Caco-2 (cell line): ENCODE measurements around the gene NCEH1. TPM values are rescaled to one million over a fixed set of nuclear protein-coding genes. Genes with fewer than 3 reads are reported as not detected.

ENCODE experiments used
- BruUV-seq: library from RNA; stranded (reverse); fragments of 400-500 nt; replicated peaks from 2 replicates; lab custom pipeline; 2021; lab: Mats Ljungman, UMichigan
- CTCF ChIA-PET: fragments of 300-600 bp; sonication (Branson Sonifier 250); formaldehyde crosslinking; loops from one replicate; lab custom pipeline; 2022; ENCODE audit warnings: antibody characterized with exemption; lab: Charles Lee
- POLR2A ChIA-PET: fragments of 300-600 bp; sonication (Branson Sonifier 250); formaldehyde crosslinking; loops from one replicate; lab custom pipeline; 2022; ENCODE audit warnings: antibody characterized with exemption; lab: Charles Lee
- DNase-seq, 2 experiments: peaks; one replicate each; pipeline versions ENCODE4 v3.0.0 to v3.0.0-alpha.2; 2020 to 2022
- H3K27me3 ChIP-seq: replicated peaks from 2 replicates; pipeline ENCODE4 v1.6.0; 2011; ENCODE audit warnings: low read length; ENCODE audit not compliant: control insufficient read depth, insufficient read depth
- H3K36me3 ChIP-seq: 2 replicates; pipeline ENCODE4 v1.5.1; 2011; ENCODE audit warnings: low read length; ENCODE audit not compliant: control insufficient read depth, insufficient read depth
- H3K4me1 ChIP-seq: fragments of 250-450 bp; sonication (Bioruptor Pico); 2 replicates; pipeline ENCODE4 v1.5.1; 2020; ENCODE audit warnings: mild to moderate bottlenecking
- H3K4me3 ChIP-seq: 2 replicates; pipeline ENCODE4 v1.5.1; 2011; ENCODE audit warnings: low read depth, mild to moderate bottlenecking, control low read depth, low read length
- H3K9me3 ChIP-seq: fragments of 250-450 bp; sonication (Bioruptor Pico); 2 replicates; pipeline ENCODE4 v1.5.1; 2020; ENCODE audit warnings: mild to moderate bottlenecking, moderate library complexity
- H3K27ac Mint-ChIP-seq: one replicate; pipeline ENCODE4 v1.8.0; 2022; ENCODE audit warnings: mixed read lengths; ENCODE audit not compliant: unreplicated experiment
- H3K27me3 Mint-ChIP-seq: one replicate; pipeline ENCODE4 v1.8.0; 2022; ENCODE audit warnings: mixed read lengths; ENCODE audit not compliant: insufficient read depth, unreplicated experiment
- H3K36me3 Mint-ChIP-seq: one replicate; pipeline ENCODE4 v1.8.0; 2022; ENCODE audit warnings: mild to moderate bottlenecking, mixed read lengths; ENCODE audit not compliant: insufficient read depth, unreplicated experiment
- H3K4me1 Mint-ChIP-seq: one replicate; pipeline ENCODE4 v1.8.0; 2022; ENCODE audit warnings: low read depth, mixed read lengths; ENCODE audit not compliant: unreplicated experiment
- H3K4me3 Mint-ChIP-seq: one replicate; pipeline ENCODE4 v1.8.0; 2022; ENCODE audit warnings: mild to moderate bottlenecking, moderate library complexity, mixed read lengths; ENCODE audit not compliant: unreplicated experiment
- H3K9me3 Mint-ChIP-seq: one replicate; pipeline ENCODE4 v1.8.0; 2022; ENCODE audit warnings: mixed read lengths; ENCODE audit not compliant: unreplicated experiment
- CTCF ChIP-seq, 2 experiments: fragments of 200-600 bp in 1 of 2; IDR thresholded peaks; 1 replicate in 1 of 2; 2 replicates in 1 of 2; pipeline versions ENCODE4 v1.5.1 to v1.8.0; 2011 to 2022; ENCODE audit warnings: antibody characterized with exemption in 1 of 2, control low read depth in 1 of 2, inconsistent platforms in 1 of 2, low read depth in 1 of 2, low read length in 1 of 2, mild to moderate bottlenecking in 1 of 2, moderate library complexity in 1 of 2; ENCODE audit not compliant: insufficient read depth in 1 of 2, severe bottlenecking in 1 of 2, unreplicated experiment in 1 of 2
- intact Hi-C: fragments of 100-400 bp; cut with micrococcal nuclease; formaldehyde crosslinking; loops from one replicate; pipeline ENCODE4 v1.10.0; 2022; ENCODE audit not compliant: unreplicated experiment
- total RNA-seq: library from RNA; stranded (reverse); gene quantifications from 2 replicates; pipeline ENCODE4 v1.2.3, GENCODE V29; 2022

The NCEH1 gene
- total RNA-seq, 1 experiment from 2014 or later, result 10.1 TPM

- BruUV-seq, result no TSS peak
- no peaks in the 10 kb centered on the region for H3K27me3 ChIP-seq
- H3K36me3 Mint-ChIP-seq, result no peaks in the 10 kb centered on the region
- H3K4me1 ChIP-seq, result no peaks in the 10 kb centered on the region
- intact Hi-C loops, result no loop called here
- no peaks in the 10 kb centered on the region for H3K9me3 Mint-ChIP-seq
- H3K27me3 Mint-ChIP-seq, result no peaks in the 10 kb centered on the region
- H3K4me3 ChIP-seq, result no peak overlapping the region
- no peak for TF ChIP-seq CTCF (IDR thresholded peaks at IDR 0.05; ENCODE audit: insufficient read depth in 1 of 2, low read depth in 1 of 2, low read length in 1 of 2, severe bottlenecking in 1 of 2, unreplicated experiment in 1 of 2)
- POLR2A ChIA-PET, result no interaction called here
- H3K9me3 ChIP-seq, result no peaks in the 10 kb centered on the region
- H3K27ac Mint-ChIP-seq, result no peak overlapping the region
- no peak overlapping the region for H3K4me3 Mint-ChIP-seq
- H3K4me1 Mint-ChIP-seq, result peaks cover 4% of the 10 kb centered on the region
- DNase-seq, result no peak
- CTCF ChIA-PET, result no interaction called here
- H3K36me3 ChIP-seq, result no peaks in the 10 kb centered on the region
These were observed 58.8 kb downstream of the NCEH1 start for GRCh38 chr3:172651936-172652625.

DNA sequence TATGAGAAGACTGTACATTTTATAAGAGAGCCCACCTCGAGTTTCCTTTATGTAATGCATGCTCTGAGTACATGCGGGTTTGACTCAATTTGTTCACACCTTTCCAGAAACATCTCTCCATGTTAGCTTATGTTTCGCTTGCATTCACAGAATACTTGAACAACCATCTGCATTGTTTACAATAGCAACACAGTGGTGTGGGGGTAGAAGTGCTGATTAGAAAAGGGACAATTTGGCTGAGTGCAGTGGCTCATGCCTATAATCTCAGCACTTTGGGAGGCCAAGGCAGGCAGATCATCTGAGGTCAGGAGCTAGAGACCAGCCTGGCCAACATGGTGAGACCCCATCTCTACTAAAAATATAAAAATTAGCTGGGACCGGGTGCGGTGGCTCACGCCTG, 60.9 kb downstream of the NCEH1 start:
- CTCF ChIA-PET, result no interaction called here
- H3K9me3 Mint-ChIP-seq, result no peaks in the 10 kb centered on the region
- no TSS peak for BruUV-seq

GRCh38 chr3:172648747-172649146, 62.1 kb downstream of the NCEH1 start:
- no TSS peak for BruUV-seq
- intact Hi-C loops, result no loop called here
- Histone ChIP-seq H3K27me3 (no peaks in the 10 kb centered on the region), H3K4me1 (no peaks in the 10 kb centered on the region), H3K36me3 (no peaks in the 10 kb centered on the region), H3K4me3 (no peak overlapping the region), H3K9me3 (no peaks in the 10 kb centered on the region)
- POLR2A ChIA-PET, result no interaction called here
- H3K9me3 Mint-ChIP-seq, result no peaks in the 10 kb centered on the region
- no peak for DNase-seq
- H3K4me1 Mint-ChIP-seq, result peaks cover 4% of the 10 kb centered on the region
- H3K4me3 Mint-ChIP-seq, result no peak overlapping the region
- CTCF ChIA-PET, result no interaction called here
- H3K27ac Mint-ChIP-seq, result no peak overlapping the region
- no peaks in the 10 kb centered on the region for H3K36me3 Mint-ChIP-seq
- H3K27me3 Mint-ChIP-seq, result no peaks in the 10 kb centered on the region
- TF ChIP-seq CTCF (IDR thresholded peaks at IDR 0.05; ENCODE audit: insufficient read depth in 1 of 2, low read depth in 1 of 2, low read length in 1 of 2, severe bottlenecking in 1 of 2, unreplicated experiment in 1 of 2), result no peak

More for the DNA sequence above, 60.9 kb downstream of the NCEH1 start:
- H3K27me3 ChIP-seq, result no peaks in the 10 kb centered on the region
- no peak for DNase-seq
- TF ChIP-seq CTCF (IDR thresholded peaks at IDR 0.05; ENCODE audit: insufficient read depth in 1 of 2, low read depth in 1 of 2, low read length in 1 of 2, severe bottlenecking in 1 of 2, unreplicated experiment in 1 of 2), result no peak
- Mint-ChIP-seq H3K27ac (no peak overlapping the region), H3K4me3 (no peak overlapping the region), H3K36me3 (no peaks in the 10 kb centered on the region), H3K27me3 (no peaks in the 10 kb centered on the region), H3K4me1 (peaks cover 4% of the 10 kb centered on the region)
- H3K9me3 ChIP-seq, result no peaks in the 10 kb centered on the region
- POLR2A ChIA-PET, result no interaction called here
- H3K36me3 ChIP-seq, result no peaks in the 10 kb centered on the region
- intact Hi-C loops, result no loop called here
- no peaks in the 10 kb centered on the region for H3K4me1 ChIP-seq
- no peak overlapping the region for H3K4me3 ChIP-seq
